GM18909 (cell line): ENCODE data around the gene MPPED2.

Experiments
- ATAC-seq: cut with Tn5 transposase; IDR thresholded peaks from one replicate; pipeline ENCODE4 v1.9.1; 2021; ENCODE audit warnings: mild to moderate bottlenecking; ENCODE audit not compliant: unreplicated experiment, poor library complexity

MPPED2 gene

DNA sequence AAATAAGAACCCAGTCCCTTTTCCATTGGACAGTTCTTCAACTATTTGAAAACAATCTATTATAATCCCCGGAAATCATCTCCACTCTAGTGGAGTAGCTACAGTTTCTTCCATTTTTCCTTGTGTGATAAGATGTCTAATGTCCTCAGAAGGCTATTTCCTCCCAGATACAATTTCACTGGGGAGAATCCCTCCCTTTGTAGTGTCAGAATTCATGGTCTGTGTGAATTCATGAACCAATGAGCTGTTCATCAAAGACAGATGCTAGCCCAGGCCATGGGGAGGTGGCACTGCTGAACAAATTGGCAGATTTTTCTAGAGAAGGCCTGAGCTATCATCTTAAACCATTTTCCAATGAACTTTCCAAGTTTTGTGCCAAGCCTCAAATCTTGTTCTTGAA lies 45.4 kb downstream of the MPPED2 start:
- ATAC-seq = no peak

DNA sequence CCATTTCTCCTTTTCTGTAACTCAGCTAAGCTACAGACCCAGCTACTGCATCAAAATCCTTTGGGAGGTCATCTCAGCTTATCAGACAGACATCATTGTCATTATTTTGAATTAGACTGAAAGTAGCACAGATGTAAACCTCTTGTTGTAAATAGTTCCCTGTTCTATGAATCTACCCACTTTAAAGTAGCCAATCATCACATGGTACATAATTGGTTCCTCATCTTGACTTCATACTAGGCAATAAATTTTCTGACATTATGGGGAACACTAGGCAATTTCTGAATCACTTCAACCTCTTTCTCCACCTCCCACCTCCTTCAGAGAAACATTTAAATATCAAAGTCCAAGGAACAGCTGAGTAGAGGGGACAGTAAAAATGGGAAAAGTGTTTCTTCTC lies 47.9 kb downstream of the MPPED2 start:
- ATAC-seq = no peak

DNA sequence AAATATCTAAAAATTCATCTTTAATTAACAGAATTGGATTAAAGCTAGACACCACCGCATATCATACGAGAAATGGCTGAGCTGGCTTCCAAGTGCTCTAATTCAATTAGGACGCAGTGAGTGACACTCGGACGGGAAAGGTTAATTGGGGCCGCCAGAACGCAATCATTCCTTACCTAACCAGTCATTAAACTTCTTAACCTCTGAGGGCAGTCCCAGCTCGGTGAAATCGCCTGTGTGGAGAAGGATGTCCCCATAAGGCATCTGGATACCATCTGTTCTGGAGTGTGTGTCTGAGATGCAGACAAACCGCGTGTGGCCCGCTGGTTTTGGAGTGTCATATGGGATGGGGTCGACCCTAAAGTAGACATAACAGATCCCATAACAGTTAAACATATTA lies 50.3 kb downstream of the MPPED2 start:
- no peak for ATAC-seq

DNA sequence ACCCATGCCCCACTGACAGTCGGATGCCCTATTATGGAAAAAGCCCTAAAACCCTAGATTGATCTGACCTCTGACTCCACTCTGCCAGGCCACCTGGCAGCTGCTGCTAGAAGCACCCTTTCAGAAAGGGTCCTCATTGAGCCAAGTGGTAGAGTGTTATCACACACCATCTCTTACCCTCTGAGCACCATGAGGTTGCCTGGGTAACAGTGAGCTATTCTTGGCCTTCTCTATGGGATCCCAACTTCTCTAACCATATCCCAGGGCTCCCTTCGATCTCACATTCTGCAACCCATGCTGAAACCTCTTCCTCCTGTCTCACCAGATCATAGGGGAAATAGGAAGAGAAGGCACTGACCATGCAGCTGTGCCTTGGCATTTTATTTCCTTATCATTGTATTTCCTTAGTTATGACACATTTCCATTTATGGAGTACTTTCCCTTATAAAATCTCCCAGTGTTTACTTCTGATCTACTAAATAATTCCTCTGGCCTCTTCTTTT lies 52.7 kb downstream of the MPPED2 start:
- ATAC-seq = no peak

DNA sequence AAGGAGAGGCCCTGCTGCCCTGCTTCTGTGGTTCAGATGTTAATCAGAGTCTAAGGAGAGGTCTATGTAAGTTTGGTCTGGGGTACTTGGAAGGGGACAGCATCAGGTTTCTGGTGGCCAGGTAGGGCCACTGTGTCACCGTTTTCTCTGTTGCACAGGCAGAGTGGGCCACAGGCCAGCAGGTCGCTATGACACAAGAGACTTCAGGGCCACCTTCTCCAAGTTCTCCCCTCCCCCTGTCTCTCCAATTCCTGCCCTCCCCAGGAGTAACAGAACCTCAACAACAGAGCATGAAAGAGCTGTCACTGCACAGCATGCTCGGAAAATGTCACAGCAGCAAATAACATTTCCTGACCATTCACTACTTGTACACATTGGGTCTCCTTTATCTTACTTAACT lies 58.6 kb downstream of the MPPED2 start:
- ATAC-seq = no peak

DNA sequence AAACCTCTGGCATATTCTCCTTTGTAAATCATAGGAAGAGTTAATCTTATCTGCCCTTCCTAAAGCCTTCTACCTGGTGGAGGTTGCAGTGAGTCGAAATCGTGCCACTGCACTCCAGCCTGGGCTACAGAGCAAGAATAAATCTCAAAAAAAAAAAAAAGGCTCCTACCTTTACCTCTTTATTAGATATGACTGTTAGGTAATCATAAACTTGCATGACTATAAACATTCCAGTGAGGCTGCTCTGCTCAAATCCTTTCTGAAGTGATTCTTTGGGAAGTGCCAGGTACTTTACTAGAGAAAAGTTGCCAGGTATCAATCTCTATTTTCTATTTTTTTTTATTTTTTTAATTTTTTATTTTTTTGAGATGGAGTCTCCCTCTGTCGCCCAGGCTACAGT lies 59.6 kb downstream of the MPPED2 start:
- ATAC-seq = no peak

DNA sequence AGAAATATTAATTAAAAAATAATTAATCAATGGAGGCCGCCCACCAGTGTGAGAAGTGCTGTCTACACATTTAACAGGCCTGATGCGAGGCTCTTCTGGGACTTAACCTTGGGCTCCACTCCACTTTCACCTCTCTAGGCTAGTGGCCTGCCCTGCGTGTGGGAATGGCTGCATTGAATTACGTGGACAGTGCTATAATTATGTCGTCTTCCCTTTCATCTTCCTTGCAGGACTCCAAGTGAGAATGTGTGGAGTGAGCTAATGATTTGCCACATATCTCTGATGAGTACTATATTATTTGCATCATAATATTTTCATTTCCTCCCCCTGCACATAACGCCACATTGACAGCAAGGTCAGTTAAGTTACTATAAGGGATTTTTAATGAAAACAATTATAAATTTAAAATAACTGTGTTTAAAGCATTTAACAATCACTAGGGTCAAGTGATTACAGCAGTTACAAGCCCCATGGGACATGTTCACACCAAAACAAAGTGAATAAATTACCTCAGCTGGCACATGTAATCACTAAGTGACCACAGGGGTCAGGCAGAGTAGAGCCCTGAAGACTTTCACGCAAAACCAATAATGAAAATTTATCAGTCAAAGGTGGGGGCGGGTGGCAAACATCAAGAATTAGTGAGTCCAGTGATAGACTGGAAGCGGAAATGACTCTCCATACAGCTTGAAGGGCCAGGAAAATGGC lies 63.5 kb downstream of the MPPED2 start:
- ATAC-seq = no peak

DNA sequence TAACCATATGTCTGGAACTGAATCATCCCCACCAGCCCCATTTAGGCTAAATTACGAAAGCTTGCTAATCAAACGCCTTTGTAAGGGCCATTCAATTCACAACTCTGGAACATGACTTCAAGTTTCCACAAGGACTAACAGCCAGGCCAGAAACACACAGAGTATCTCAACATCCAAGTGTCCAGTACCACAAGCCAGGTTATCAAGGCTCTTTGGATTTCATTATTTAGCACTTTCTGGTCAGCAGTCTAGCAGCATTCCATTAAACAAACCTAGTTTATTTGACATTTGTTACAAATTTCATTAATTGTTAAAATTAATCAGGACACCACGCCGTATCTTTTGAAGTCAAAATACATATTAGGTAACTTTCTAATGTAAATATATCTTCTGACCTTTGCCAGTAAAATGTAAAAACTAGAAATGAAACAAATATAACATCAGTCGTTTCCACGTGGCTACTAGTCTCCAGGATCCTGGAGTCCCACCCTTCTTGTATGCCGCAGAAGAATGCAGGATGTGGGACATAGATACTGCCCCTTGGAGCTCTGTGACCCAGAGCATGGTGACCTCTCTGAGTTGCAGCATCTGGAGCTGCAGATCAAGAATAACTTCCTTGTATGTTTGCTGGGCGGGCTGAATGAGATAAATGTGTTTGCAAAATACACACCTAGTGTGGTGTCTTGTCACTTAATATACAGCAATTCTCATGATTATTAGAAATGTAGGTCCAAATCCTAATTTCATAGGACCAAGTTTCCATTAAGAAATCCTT lies 64.7 kb downstream of the MPPED2 start:
- ATAC-seq = no peak

DNA sequence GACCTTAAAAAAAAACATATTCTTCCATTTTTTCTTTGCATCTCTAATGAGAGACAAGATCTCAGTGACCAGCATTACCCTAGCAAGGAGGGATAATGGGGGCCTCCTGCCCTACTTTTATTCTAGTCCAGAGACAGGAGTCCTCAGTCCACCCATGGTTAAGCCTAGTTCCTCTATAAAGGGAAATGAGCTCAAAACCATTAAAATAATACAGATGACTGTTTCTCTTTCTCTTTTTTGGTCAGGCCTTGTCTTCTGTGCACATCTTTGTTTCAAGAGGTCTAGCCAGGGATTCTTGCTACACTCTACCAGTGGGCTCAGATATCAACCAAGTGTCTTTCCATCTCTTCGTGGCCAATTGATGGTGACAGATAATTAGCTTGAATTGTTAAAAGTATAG lies 73.1 kb downstream of the MPPED2 start:
- no peak for ATAC-seq

DNA sequence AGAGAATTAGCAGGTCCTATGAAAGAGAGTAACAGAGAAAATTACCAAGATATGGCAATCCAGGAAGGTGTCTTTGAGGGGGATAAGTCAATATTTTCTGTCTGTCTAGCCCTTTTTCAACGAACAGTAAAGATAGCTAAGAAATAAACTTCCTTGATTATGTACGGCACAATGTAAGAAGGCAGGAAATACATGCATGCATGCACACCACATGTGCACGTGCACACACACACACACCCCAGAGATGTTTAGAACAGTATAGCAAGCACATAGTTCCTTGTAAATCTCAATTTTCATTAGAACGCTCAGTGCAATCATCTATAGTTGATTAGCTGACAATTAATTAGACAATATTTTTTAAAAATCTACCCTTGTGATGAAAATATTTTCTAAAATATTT lies 74.7 kb downstream of the MPPED2 start:
- ATAC-seq = no peak

DNA sequence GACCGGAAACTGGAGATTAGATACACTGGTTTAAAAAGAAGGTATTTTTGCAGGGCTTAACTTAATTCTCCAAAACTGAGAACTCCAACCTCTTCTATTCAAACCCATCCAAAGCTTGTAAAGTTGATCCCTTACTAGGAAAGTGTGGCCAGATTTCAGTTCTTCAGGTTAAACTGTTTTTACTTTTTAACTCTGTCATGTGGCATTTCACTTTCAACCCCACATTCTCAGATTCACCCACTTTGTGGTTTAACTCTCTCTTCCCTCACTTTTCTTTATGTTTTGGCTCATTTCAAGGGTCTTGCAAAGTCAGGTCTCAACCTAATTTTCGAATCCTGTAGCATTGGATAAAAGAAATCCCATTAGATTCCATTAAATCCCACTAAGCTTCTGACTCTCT lies 75.4 kb downstream of the MPPED2 start:
- ATAC-seq = no peak

DNA sequence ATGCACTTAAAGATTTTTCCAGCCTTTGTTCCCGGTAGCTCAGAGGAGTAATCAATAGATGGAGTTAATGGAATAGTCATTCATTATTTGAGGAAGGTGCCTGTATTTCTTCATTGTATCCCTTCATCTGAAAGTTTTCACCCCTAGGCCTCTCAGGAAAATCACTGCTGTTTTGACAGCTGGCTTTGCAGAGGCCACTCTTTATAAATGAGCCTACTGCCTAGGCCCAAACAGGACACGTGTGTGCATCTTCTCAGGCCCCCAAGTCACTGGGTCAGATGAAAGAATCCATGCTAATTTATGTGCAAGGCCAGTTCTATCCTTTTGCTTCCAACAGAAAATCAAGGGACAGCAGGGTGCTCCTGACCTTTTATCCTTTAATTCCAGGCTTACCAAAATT lies 76.8 kb downstream of the MPPED2 start:
- ATAC-seq = no peak

DNA sequence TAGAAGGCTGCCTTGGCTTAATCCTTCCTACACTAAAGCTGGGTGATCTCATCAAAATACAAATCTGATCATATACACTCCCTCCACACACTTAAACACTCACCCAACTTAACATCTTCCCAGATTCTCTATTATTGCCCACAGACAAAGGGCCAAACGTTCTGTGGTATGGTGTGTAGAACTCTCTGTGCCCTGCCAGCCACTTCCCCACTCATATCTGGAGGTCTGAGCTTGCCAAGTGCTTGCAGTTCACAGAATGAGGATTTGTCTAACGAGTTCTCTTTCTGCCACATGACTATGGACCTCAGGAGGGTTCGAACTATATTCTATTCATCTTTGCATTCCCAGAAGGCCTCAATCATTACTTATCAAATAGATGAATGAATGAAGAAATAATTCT lies 77.6 kb downstream of the MPPED2 start:
- ATAC-seq = no peak

DNA sequence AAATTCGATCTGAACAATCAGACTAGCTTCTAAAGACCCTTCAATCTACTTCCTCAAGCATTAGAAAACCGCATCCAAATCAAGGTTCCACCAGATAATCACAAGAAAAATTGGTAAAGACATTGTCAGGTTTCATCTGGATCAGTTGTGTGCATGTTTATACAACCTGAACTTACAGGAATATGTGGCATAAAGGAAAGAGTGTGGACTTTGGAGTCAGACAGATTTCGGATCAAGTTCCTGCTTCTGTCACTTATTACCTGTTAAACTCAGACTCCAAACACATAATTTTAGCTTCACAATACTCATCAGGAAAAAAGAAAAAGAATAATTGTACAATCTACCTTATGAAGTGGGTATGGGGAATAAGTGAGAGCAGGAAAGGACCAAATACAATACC lies 80.5 kb downstream of the MPPED2 start:
- no peak for ATAC-seq

DNA sequence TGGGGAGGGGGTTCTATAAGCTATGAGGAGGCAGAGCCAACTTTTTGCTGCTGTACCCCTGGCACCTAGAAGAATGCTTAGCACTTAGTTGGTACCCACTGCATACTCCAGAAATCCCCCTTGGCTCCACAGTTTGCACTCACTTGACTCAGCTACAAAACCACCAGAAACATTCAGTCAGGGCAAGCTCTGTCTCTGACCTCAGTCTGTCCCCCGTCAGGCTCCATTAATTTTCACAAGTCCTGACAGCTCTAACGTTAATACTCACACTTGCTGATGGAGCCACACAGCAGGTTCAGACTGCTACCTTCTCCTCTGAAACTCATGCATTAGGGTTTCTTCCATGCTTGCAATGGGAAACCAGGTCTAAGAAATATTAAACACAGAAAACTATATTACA lies 81.7 kb downstream of the MPPED2 start:
- no peak for ATAC-seq

DNA sequence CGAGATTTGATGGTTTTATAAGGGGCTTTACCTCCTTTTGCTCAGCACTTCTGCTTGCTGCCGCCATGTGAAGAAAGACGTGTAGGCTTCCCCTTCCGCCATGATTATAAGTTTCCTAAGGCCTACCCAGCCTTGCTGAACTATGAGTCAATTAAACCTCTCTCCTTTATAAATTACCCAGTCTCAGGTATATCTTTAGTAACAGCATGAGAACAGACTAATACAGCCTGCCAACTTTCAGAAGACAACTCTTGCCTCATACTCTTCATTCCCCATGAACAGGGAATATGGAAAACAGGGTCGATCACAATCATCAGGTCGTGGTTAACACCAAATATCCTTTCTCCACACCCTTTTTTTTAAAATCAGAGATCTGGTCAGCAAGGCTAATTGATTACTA lies 83.0 kb downstream of the MPPED2 start:
- ATAC-seq = no peak

DNA sequence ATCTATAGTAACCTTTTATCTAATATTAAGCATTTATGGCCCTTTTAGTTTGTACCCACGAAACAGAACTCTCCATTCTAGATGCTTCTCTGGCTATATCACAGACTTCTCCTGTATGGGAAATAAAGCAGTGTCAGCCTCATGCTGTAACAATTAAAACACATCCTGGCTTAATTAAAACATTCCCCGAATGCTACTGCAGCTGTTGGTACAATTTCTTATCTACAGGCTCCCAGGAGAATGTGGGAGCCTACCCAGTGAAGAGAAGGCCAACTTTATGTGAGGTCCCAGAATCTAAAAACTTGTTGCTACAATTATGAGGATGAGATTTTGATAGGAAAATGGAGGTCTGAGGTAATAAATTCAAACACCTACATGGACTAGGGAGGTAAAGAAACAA lies 83.8 kb downstream of the MPPED2 start:
- no peak for ATAC-seq

DNA sequence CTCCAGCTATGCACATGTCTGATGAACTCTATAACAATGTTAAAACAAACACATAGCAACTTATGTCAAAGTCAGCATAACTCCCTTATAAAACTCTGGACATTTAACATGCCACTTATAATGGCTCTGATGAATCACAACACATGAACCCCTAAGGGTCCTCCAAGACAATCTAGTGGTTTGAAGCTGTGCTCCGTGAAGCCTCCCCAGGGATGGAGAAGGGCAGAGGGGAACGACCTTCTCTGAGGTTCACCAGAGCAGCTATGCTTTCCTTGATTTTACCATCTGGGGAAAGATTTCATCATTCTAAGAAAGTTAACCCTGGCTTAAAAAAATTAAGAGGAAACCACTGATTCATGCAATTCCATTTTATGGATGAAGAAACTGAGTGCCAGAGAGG lies 84.4 kb downstream of the MPPED2 start:
- ATAC-seq = no peak

DNA sequence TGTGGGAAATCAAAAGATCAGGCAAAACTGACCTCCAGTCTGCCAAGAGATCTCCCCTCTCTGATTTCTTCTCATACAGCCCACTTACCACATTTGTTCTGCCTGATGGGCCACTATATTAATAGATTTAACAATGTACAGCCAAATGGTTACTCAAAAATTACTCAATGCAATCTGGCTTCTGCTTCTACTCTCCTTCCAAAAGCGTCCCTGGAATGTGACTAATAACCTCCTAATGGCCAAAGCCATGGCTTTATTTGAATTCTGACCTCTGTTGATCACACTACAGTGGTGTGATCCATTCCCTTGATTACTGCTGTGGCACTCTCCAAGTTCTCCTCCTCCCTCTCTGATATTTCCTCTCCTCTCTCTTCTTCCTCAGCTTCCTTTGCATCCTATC lies 86.2 kb downstream of the MPPED2 start:
- no peak for ATAC-seq

DNA sequence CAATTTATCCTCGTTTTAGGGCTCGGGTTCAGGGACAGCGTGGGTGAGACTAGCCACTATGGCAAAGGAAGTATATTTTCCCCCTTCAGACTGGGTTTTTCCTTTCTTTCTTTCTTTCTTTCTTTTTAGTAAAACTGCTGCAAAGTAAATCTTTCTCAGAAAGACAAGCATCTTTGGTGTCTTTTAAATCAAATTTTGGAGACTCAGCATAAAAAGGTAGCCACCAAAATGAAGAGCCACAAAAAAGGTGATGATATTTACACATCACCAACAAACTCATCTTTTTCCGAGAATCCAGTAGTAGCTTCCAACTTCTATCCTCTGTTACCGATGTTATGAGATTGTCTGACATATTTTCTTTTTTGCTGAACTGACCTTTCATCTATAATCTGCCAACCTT lies 88.6 kb downstream of the MPPED2 start:
- no peak for ATAC-seq

DNA sequence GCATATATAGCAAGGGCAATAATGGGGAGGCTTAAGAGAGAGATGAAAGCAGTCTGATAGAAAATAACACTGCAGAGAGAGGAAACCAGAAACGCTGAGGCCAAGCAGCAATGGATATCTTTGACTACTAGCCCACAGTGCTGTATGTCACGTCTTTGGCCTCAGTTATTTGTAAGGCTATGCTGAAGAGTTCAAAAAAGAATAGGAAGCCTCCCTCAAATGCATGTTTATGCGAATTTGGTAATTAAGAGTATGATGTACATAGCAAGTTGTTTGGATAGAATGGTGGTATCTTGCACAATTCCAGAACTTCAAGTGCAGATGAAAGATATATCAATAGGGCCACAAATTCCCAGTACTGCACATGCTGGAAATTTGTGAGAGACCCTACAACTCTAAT lies 89.2 kb downstream of the MPPED2 start:
- ATAC-seq = no peak

DNA sequence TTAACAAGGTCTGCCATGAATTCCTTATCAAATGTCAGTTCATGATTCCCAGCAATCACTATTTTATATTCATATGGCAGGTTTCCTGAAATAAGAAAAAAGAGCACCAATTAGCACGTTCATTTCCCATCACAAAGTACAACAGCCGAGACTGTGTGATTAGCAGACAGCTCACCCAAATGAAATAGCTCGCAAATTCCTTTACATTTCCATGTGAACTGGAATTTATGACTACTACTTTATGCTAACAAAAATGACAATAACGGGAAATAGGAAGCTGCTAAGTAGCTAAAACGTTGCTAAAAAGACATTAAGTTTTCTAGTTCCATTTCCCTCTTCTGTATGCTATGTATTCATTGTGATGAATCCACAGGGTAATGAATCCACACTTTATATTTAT lies 90.7 kb downstream of the MPPED2 start:
- no peak for ATAC-seq
